Measurements from ENCODE around the gene EIF3M. TPM values are rescaled to one million over a fixed set of nuclear protein-coding genes. Genes with fewer than 3 reads are reported as not detected.

Gene EIF3M
- total and polyA plus RNA-seq, 2 of the 8 experiments (the other 6 are each of a cell fraction or from before 2014, with no cell fraction given) = 302 to 444 TPM

DNA sequence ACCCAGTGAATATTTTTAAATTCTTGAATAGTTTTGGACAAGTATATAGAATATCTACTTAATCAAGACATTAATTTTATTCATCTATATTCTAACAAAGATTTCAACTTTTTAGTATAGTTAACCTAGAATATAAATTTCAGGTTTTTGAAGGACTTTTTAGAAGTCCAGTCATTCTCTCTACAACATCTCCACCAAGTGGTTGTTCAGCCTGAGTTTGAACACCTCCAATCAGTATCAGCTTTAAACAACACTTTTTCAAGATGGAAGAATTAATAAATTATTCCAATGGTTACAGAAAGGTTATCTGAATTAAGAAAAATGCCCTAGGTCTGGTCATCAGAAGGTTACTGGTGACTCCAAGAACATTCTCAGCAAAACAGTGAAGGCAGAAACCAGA lies 31.8 kb downstream of the EIF3M start:
- H2BK5ac ChIP-seq (ENCODE audit: low read depth, low read length) = no peak overlapping the region
- H3K27ac ChIP-seq (ENCODE audit: low read depth, low read length) = no peak overlapping the region
- H3K79me1 ChIP-seq (ENCODE audit: low read depth, low read length) = no peaks in the 10 kb centered on the region
- no peak overlapping the region for H2BK15ac ChIP-seq (ENCODE audit: low read length)
- H4K8ac ChIP-seq (ENCODE audit: extremely low read depth, insufficient read depth, low read length) = no peak overlapping the region
- H2AK5ac ChIP-seq (ENCODE audit: low read depth, low read length) = no peak overlapping the region
- no peaks in the 10 kb centered on the region for H3K4me1 ChIP-seq (replicated peaks in 1 of 4; ENCODE audit: control insufficient read depth in 3 of 4, insufficient read depth in 4 of 4, low read length in 3 of 4)
- no peak overlapping the region for H2BK120ac ChIP-seq (replicated peaks; ENCODE audit: low read depth, low read length)
- no peak overlapping the region for H3K14ac ChIP-seq (ENCODE audit: insufficient read length)
- H3K27me3 ChIP-seq (replicated peaks in 1 of 4; ENCODE audit: control insufficient read depth in 3 of 4, extremely low read depth in 1 of 4, insufficient read depth in 3 of 4, low read length in 3 of 4) = no peaks in the 10 kb centered on the region
- H3K79me2 ChIP-seq (ENCODE audit: control insufficient read depth in 1 of 2, insufficient read depth in 2 of 2, low read length in 2 of 2) = no peaks in the 10 kb centered on the region
- H3K9me3 ChIP-seq (ENCODE audit: insufficient read depth in 2 of 2, low read depth in 1 of 2, low read length in 1 of 2) = no peaks in the 10 kb centered on the region; a peak in 1 of 4 replicates
- DNase-seq (ENCODE audit: low read depth in 1 of 2, low spot score in 2 of 2) (no peak), FAIRE-seq (no peak)
- no peak overlapping the region for H3K18ac ChIP-seq (ENCODE audit: extremely low read depth, low read length)
- H4K91ac ChIP-seq (replicated peaks; ENCODE audit: insufficient read length, low read length) = no peak overlapping the region
- no peak overlapping the region for H3K4me3 ChIP-seq (ENCODE audit: extremely low read depth in 1 of 4, insufficient read depth in 2 of 4, low read depth in 3 of 4, low read length in 4 of 4)
- H3K4ac ChIP-seq (replicated peaks; ENCODE audit: insufficient read length, low read depth, low read length) = no peak overlapping the region
- no peak overlapping the region for H2BK12ac ChIP-seq (ENCODE audit: low read depth, low read length)
- POLR2A ChIA-PET (ENCODE audit: partially characterized antibody) = no interaction called here
- H3K9ac ChIP-seq (replicated peaks in 1 of 4; ENCODE audit: extremely low read depth in 1 of 4, low read depth in 3 of 4, low read length in 3 of 4) = no peak overlapping the region
- H3K36me3 ChIP-seq (ENCODE audit: control insufficient read depth in 2 of 4, insufficient read depth in 4 of 4, low read length in 3 of 4) = no peaks in the 10 kb centered on the region
- TF ChIP-seq CREB1 (IDR thresholded peaks at IDR 0.05) = no peak
- TF ChIP-seq RAD21 (IDR thresholded peaks at IDR 0.05 in 1 of 2, conservative IDR thresholded peaks at IDR 0.05 in 1 of 2; ENCODE audit: low read depth in 2 of 2, low read length in 2 of 2) = peak; percentile 53 to 63
- TF ChIP-seq JUND (IDR thresholded peaks at IDR 0.05; ENCODE audit: low read length) = no peak
- TF ChIP-seq, protein P1, sequence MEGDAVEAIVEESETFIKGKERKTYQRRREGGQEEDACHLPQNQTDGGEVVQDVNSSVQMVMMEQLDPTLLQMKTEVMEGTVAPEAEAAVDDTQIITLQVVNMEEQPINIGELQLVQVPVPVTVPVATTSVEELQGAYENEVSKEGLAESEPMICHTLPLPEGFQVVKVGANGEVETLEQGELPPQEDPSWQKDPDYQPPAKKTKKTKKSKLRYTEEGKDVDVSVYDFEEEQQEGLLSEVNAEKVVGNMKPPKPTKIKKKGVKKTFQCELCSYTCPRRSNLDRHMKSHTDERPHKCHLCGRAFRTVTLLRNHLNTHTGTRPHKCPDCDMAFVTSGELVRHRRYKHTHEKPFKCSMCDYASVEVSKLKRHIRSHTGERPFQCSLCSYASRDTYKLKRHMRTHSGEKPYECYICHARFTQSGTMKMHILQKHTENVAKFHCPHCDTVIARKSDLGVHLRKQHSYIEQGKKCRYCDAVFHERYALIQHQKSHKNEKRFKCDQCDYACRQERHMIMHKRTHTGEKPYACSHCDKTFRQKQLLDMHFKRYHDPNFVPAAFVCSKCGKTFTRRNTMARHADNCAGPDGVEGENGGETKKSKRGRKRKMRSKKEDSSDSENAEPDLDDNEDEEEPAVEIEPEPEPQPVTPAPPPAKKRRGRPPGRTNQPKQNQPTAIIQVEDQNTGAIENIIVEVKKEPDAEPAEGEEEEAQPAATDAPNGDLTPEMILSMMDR (IDR thresholded peaks at IDR 0.05; ENCODE audit: control extremely low read depth in 1 of 3, insufficient read depth in 1 of 3, low read depth in 1 of 3, low read length in 3 of 3) = peak in 2 of 3 experiments; percentile 3 to 8; a peak in 2 of 4 replicates
- no peaks in the 10 kb centered on the region for H4K20me1 ChIP-seq (replicated peaks in 1 of 2; ENCODE audit: control insufficient read depth in 1 of 2, insufficient read depth in 2 of 2, low read length in 2 of 2)
- CTCF ChIA-PET (ENCODE audit: partially characterized antibody) = interaction anchor here (0.7 to 1.2 kb wide), 3 partner anchors 168 to 282 kb away, joined by 3 to 4 read pairs (median 3); no protein-coding TSS in a partner anchor
- H2BK20ac ChIP-seq (ENCODE audit: low read length) = no peak overlapping the region
- H3K23ac ChIP-seq (ENCODE audit: insufficient read length) = no peak overlapping the region
- H3K23me2 ChIP-seq (ENCODE audit: low read depth, low read length) = no peaks in the 10 kb centered on the region
- no peak overlapping the region for H3K56ac ChIP-seq (replicated peaks; ENCODE audit: insufficient read length, low read depth, low read length)
- H2AFZ ChIP-seq (ENCODE audit: low read length) = no peak overlapping the region
- H3K4me2 ChIP-seq (ENCODE audit: insufficient read depth in 1 of 2, low read depth in 2 of 2, low read length in 2 of 2) = no peak overlapping the region
- no peak overlapping the region for H4K5ac ChIP-seq (ENCODE audit: insufficient read length, low read depth, low read length)

Data from H1 (cell line).